ENCODE results near the gene CLIC5. TPM values are rescaled to one million over a fixed set of nuclear protein-coding genes. Genes with fewer than 3 reads are reported as not detected.

The CLIC5 gene
- total RNA-seq, 1 experiment from 2014 or later, result 0.05 TPM

- intact Hi-C loops (cut with micrococcal nuclease; ENCODE audit: unreplicated experiment) (no loop called here), in situ Hi-C loops (cut with HindIII; ENCODE audit: low pct_unique_long_range_greater_than_20kb, low sequenced_read_pairs) (no loop called here)
- Histone ChIP-seq H3K27me3 (ENCODE audit: control insufficient read depth, insufficient read depth, low read length) (peaks cover 6% of the 10 kb centered on the region; the same call in 1 of the 2 replicates), H3K36me3 (ENCODE audit: control insufficient read depth, insufficient read depth, low read length) (no peaks in the 10 kb centered on the region), H3K9me3 (ENCODE audit: control insufficient read depth, insufficient read depth, low read depth, low read length) (no peaks in the 10 kb centered on the region), H3K27ac (ENCODE audit: low read length) (no peak overlapping the region), H3K4me1 (ENCODE audit: control insufficient read depth, insufficient read depth, low read length) (no peaks in the 10 kb centered on the region), H3K4me3 (ENCODE audit: low read depth in 2 of 2, low read length in 2 of 2) (no peak overlapping the region)
- DNase-seq (ENCODE audit: low read depth, low spot score) (no peak), ATAC-seq (no peak)
- TF ChIP-seq CTCF (IDR thresholded peaks at IDR 0.05), result no peak
- TF ChIP-seq TCF7L2 (IDR thresholded peaks at IDR 0.05; ENCODE audit: low read depth, low read length), result no peak
- ChIA-PET POLR2A (no interaction called here), CTCF (no interaction called here)
- BruUV-seq (replicated peaks), result no TSS peak
Observed at GRCh38 chr6:45872827-45873365, 142.8 kb downstream of the CLIC5 start.

- ATAC-seq (no peak), DNase-seq (ENCODE audit: low read depth, low spot score) (no peak)
- H3K4me3 ChIP-seq (ENCODE audit: low read depth in 2 of 2, low read length in 2 of 2), result no peak overlapping the region
- H3K27me3 ChIP-seq (ENCODE audit: control insufficient read depth, insufficient read depth, low read length), result peaks cover 9% of the 10 kb centered on the region
- intact Hi-C loops (cut with micrococcal nuclease; ENCODE audit: unreplicated experiment) (no loop called here), in situ Hi-C loops (cut with HindIII; ENCODE audit: low pct_unique_long_range_greater_than_20kb, low sequenced_read_pairs) (no loop called here)
- no peak overlapping the region for H3K27ac ChIP-seq (ENCODE audit: low read length)
- TF ChIP-seq POLR2AphosphoS5 (IDR thresholded peaks at IDR 0.05; ENCODE audit: low read depth, low read length), result no peak
- no peak for TF ChIP-seq SIN3A (IDR thresholded peaks at IDR 0.05; ENCODE audit: borderline replicate concordance, insufficient read depth, low read depth, low read length)
- no peak for TF ChIP-seq REST (IDR thresholded peaks at IDR 0.05; ENCODE audit: insufficient read depth in 1 of 2, low read depth in 2 of 2, low read length in 1 of 2)
- TF ChIP-seq CTCF (IDR thresholded peaks at IDR 0.05), result no peak
- no peak for TF ChIP-seq TCF7L2 (IDR thresholded peaks at IDR 0.05; ENCODE audit: low read depth, low read length)
- BruUV-seq (replicated peaks), result no TSS peak
- no peaks in the 10 kb centered on the region for H3K36me3 ChIP-seq (ENCODE audit: control insufficient read depth, insufficient read depth, low read length)
- no peaks in the 10 kb centered on the region for H3K4me1 ChIP-seq (ENCODE audit: control insufficient read depth, insufficient read depth, low read length)
- H3K9me3 ChIP-seq (ENCODE audit: control insufficient read depth, insufficient read depth, low read depth, low read length), result no peaks in the 10 kb centered on the region
- CTCF ChIA-PET, result no interaction called here
- POLR2A ChIA-PET, result no interaction called here
Observed at GRCh38 chr6:45870531-45870930, 145.1 kb downstream of the CLIC5 start.

Measured in Panc1 (cell line).